ENCODE results near the gene FSTL3.
"Not testable (repeated sequence)": the region's sequence is repeated elsewhere in the genome, so short reads cannot be mapped to it uniquely, and the experiment has no call there.

The FSTL3 gene

DNA sequence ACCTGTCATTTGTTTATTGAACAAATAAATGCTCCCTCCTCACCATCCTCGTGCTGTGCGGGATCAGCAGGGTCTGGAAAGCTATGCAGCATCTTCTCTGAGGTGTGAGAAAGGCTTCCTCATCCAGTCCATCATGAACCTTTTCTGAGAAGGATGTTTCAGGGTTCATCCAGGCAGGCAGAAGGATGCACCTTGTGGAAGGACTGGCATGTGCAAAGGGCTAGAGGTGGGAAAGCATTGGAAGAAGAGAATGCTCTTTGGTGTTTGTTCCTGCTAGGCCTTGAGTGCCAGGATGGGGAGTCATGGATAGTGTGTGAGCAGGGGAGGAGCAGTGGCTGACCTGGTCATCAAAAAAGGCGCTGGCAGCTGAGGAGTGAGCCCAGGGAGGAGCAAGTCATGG is 39.2 kb downstream of the FSTL3 start:
- no peak for DNase-seq

DNA sequence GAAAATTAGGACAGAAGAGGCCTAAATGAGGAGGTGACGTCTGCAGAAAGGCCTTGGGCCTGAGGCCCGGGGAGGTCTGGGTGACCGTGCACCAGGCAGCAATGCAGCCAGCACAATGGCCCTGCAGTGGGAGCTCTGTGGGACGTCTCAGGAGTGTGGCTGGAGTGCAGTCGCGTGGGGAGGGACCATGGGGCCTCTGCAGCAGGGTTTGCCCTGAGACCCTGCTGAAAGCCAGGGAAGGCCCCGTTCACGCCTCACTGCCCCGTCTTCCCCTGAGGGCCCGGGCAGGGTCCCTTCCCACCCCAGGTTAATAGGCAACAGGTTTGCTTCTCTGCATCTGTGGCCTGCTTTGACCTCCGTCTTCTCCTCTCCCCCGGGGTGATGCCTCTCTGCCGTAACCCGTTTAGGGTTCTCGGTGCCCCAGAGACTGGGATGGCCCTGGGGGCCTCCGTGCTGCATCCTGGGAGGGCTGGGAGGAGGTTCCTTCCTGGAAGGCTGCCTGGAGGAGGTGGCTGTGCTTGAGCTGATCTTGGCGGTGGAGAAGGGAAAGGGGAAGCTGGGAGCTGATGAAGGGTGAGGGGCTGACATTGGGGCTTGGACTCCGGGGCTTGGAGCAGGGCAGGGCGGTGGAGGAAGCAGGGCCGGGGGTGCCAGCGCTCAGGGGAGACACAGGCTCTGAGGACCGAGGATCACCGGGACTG is 42.2 kb downstream of the FSTL3 start:
- DNase-seq = no peak

DNA sequence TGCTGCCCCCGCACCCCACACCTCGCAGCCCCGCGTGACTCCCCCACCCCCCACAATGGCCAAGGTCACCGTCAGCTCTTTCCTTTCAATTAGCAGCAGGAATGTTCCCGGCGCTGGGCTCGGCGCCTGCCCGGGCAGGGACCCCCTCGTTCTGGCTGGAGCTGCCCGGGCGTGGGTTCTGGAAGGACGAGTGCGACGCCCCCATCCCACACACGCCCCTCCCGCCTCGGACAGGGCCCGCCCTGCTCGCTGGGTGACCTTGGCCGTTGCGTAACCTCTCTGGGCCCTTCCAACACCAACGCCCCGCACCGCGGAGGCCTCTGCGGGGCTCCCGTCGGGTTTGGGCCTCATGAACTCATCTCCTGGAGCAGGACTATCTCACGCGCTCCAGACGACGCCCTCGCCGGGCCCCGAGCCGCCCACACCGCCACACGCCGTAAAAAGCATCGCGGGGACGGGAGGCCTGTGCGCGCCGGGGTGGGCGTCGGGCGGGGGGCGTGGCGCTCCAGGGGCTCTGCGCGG is 42.9 kb downstream of the FSTL3 start:
- DNase-seq = no peak

DNA sequence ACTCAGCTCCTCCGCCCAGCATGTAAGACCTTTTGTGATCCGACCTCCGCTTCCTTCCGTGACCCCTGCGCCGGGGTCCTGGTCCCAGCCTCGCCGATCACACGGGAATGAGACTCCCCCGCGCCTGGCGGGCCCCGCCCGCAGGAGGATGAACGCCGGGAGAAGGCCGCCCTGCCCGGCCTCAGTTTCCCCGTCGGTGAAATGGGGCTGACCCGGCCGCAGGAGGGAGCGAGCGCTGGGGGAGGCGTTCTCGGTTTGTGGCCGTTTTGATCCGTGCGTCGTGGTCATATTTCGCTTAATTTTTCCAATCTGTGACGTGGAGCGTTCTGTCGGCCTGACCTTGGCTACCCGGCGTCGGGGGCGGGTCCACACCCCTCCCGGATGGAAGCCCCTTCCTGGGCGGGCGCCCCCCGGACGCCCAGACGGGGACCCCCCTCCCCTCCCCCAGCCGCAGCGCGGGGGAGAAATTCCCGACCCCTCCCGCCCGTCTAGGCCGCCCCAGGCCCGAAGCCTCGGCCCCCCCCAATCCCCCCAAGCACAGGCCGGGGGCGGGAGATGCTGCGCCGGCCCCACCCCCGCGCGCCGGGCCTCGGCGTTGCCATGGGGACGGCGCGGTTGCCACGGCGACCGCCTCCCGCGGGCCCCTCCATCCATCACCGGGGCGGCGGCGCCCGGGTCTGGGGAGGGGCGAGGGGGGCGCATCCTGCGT is 43.6 kb downstream of the FSTL3 start:
- DNase-seq = no peak

DNA sequence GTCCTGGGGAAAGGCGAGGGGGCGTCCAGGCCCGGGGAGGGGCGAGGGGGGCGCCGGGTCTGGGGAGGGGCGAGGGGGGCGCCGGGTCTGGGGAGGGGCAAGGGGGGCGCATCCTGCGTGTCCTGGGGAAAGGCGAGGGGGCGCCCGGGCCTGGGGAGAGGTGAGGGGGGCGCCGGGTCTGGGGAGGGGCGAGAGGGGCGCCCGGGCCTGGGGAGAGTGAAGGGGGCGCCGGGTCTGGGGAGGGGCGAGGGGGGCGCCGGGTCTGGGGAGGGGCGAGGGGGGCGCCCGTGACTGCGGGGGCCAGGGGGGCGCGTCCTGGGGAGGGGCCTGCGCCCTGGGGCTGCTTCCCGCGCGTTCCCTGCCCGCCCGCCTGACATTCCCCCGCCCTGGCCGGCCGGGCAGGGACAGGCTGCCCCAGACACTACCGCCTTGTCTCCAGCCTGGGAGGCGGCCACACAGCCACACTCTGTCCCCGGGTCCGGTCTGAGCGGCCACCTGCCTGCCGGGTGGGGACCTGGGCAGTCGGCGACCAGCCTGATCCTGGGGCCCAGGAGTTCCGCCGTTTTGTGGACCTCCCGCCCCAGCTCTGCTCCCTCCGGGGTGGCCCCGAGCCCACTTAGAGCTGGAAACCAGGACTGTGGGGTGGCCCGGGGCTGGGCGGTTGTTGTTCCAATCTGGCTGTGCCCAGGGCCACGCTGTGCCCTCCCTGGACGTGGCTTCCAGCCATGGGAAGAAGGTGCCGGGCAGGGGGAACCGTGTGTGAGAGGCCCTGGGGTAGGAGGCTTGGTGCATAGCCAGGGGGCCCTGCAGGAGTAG is 44.4 kb downstream of the FSTL3 start:
- DNase-seq = no peak

DNA sequence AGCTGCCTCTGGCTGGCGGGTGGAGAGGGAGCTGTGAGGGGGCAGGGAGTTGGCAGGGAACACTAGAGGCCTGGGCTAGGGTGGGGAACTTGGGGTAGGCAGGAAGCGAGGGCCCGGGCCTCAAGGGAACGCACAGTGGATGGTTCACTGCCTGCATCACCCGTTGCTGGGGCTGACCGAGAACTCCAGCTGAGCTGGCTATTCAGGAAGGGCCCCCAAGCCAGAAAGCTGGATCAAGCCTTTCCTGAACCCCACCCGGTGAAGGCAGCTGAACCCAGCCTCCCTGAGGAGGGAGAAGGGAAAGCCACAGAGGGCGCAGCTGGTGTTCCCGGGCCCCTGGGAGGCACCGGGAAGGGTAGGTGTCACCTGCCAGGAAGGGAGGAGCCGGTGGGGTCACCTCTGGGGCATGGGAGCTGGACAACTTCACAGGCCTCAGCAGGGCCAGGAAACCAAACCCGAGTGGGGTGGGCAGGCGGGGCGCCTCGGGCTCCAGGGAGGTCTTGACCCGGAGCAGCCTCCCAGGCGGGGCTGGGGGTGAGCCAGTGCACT is 46.4 kb downstream of the FSTL3 start:
- no peak for DNase-seq

DNA sequence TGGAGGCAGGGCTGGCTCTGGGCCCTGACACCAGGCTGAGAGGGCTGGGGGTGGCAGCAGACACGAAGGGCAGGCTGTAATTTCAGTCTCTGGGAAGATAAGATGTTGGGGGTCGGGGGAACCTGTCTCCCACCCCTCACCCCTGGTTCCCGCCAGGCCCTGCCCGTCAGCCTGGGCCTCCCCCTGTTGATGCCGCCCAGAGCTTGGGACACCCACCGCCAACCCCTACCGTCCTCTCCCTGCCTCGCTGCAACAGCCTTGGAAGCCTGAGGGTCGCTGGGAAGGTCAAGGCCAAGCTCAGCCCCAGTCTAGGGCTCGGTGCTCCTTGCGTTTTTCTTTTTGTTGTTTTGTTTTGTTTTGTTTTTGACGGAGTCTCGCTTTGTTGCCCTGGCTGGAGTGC is 47.1 kb downstream of the FSTL3 start:
- no peak for DNase-seq

DNA sequence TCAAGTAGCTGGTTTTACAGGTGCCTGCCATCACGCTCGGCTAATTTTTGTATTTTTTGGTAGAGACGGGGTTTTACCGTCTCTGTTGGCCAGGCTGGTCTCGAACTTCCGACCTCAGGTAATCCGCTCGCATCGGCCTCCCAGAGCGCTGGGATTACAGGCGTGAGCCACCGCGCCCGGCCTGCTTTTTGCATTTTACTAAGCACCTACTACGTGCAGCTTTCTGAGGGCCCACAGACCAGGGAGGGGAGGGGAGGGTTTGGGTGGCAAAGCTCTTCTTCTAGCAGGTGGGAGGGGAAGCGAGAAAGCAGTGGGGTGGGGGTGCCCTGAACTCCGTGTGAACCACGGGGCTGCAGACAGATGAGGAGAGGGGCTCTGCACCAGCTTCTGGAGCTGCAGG is 47.5 kb downstream of the FSTL3 start:
- no peak for DNase-seq

DNA sequence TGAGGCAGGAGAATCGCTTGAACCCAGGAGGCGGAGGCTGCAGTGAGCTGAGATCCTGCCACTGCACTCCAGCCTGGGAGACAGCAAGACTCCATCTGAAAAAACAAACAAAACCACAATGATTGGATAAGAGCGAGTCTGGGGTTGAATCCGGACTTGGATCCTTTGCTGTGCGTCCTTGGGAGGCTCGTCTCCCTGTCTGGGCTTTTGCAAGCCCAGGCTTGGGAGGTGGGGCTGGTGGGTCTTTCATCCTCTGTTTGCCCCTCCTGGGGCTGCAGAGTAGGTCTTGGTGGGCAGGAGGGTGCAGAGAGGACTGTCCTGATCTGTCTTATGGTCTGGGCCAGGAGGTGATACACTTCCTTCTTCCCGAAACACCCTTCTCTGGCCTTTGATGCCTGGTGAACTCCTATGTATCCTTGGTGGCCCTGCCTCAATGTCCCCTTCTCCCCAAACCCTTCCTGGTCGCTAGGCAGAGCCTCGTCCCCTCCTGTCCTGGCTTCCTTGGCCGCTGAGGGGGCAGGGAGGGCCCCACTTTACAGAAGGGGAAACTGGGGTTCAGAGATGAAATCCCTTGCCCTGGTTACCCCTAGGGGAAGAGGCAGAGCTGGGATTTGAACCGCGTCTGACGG is 49.4 kb downstream of the FSTL3 start:
- no peak for DNase-seq

DNA sequence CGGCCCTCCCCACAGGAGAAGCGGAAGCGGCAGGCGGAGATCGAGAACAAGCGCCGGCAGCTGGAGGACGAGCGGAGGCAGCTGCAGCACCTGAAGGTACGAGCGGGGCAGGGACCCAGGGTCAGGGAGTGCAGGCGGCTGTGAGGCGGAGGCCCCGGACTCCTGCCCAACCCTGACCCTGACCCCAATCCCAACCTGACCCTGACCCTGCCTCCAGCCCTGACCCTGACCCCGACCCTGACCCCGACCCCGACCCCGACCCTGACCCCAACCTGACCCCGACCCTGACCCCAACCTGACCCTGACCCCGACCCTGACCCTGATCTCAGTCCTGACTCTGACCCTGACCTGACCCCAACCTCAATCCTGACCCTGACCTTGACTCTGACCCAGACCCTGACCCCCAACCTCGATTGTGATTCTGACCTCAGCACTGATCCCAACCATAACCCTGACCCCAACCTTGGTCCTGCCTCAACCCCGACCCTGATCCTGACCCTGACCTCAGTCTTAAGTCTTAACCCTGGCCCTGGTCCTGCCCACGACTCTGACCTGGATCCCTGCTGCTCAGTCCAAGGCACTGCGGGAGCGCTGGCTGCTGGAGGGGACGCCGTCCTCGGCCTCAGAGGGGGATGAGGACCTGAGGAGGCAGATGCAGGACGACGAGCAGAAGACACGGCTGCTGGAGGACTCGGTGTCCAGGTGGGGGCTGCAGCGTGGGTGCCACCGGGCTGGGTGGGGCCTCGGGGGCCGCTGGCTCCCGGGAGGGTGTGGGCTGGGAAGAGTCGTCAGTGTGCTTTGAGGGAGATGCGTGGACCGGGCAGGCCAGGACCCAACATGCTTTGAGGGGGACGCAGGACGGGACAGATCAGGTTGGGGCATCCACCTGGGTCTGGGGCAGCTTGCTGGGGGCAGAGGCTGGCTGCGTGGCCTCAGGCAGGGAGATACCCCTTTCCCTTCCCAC is 51.1 kb downstream of the FSTL3 start:
- DNase-seq = no peak

DNA sequence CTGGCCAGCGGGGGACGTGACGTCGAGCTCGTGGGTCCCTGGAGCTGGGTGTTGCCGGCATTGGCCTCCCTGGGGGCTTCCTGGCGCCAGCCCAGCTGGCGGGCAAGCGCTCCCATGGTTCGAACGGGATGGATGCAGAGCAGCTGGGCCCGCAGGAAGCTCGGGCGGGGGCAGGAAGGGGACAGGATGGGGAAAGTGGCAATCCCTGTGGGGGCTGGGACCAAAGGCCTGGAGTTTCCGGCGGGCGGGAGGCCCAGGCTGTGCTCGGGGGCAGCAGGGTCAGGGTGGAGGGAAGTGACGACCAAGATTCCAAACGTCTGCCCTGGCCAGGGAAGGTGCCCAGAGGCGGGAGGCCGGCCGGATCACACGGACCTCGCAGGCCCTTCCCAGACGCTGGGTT is 51.8 kb downstream of the FSTL3 start:
- DNase-seq = no peak

DNA sequence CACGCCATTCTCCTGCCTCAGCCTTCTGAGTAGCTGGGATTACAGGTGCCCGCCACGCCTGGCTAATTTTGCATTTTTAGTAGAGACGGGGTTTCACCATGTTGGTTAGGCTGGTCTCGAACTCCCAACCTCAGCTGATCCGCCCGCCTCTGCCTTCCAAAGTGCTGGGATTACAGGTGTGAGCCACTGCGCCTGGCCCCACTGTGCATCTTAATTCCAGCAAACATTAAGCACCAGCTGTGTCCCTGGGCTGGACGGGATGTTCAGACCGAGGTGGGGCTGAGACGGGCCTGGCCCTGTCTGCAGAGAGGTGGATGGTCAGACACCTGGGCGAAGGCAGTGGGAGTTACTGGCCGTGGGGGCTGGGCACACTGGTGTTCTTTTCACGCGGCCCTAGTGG is 53.4 kb downstream of the FSTL3 start:
- DNase-seq = not testable (repeated sequence)

DNA sequence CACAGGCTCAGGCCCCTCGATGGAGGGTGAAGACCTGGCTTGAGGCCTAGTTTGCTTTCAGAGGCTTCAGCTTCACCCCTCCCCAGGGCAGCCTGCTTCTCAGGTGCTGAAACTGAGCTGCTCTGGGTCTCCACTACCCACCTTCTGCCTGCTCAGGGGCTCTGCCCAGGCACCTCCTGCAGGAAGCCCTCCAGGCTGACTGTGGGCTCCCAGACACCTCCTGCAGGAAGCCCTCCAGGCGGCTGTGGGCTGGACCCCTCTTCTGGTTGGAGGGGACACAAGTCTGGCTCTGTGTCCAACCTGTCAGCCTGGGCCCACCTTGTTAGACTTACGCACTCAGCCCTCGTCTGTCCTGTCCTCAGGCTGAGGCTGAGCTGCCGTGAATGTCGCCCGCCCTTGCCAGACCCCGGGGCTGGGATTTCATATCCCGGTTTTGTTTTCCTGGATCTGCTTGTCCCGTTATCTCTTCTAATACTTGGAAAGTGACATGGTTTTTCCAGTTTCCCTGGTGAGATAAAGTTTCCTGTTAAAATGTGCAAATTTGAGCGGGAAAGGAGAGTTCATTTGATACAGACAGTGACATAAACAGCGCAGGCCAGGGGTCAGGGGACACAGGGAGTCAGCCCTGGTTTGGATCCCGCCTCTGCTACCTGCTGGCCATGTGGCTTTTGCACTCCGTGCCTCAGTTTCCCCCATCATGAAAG is 53.9 kb downstream of the FSTL3 start:
- DNase-seq = no peak

DNA sequence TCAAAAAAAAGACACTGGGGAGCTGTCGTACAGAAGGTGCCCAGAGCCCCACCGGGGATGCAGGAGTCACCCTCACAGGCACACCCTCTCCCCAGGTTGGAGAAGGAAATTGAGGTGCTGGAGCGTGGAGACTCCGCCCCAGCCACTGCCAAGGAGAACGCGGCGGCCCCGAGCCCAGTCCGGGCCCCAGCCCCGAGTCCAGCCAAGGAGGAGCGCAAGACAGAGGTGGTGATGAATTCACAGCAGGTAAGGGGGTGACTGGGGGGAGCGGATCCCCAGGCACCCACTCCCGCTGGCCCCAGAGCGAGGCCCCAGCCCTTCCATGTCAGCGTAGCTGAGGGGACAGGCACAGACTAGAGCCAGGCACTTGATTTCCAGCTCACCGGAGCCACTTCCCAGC is 54.8 kb downstream of the FSTL3 start:
- DNase-seq = no peak

DNA sequence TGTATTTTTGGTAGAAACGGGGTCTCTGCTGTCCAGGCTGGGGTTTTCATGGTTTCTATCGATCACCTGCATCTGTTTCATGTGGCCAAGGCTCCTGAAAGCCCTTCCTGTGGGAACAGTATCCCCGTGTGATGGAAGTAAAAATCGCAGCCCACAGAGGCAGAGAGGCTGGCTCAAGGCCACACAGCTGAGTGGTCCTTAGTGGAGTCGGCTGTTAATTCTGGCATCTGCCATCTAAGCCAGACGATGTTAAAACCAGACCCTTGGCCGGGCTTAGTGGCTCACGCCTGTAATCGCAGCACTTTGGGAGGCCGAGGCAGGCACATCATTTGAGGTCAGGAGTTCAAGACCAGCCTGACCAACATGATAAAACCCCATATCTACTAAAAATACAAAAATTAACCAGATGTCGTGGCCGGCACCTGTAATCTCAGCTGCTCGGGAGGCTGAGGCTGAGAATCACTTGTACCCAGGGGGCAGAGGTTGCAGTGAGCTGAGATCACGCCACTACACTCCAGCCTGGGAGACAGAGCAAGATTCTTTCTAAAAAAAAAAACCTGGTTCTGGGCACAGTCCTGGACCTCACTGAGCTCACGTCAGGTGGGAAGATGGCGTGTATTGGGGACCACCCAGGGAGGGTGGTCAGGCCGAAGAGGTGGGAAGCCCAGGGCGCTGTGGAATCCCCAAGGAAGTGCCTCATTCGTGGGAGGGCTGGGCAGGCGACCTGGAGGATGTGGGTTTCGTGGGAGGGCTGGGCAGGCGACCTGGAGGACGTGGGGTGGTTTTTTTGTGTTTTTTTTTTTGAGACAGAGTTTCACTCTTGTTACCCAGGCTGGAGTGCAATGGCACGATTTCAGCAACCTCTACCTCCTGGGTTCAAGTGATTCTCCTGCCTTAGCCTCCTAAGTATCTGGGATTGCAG is 56.2 kb downstream of the FSTL3 start:
- DNase-seq = no peak

Data from CD4-positive, alpha-beta T cell treated with Interleukin-1 beta for 1 hour (primary cell).